HEK293T (cell line): ENCODE results near the gene WT1.

Experiments used
- BHLHE40 ChIP-seq: fragments of 450-650 bp; IDR thresholded peaks from 2 replicates; pipeline ENCODE4 v1.6.1; 2016; ENCODE audit warnings: mild to moderate bottlenecking, moderate library complexity, borderline replicate concordance
- ELF4 ChIP-seq: fragments of 450-650 bp; IDR thresholded peaks from 2 replicates; pipeline ENCODE4 v1.6.1; 2017; ENCODE audit warnings: antibody characterized with exemption
- FOXA1 ChIP-seq: fragments of 450-650 bp; IDR thresholded peaks from 2 replicates; pipeline ENCODE4 v1.6.1; 2016; ENCODE audit warnings: mild to moderate bottlenecking
- L3MBTL2 ChIP-seq: fragments of 450-650 bp; conservative IDR thresholded peaks from 2 replicates; pipeline ENCODE4 v1.6.1; 2016; ENCODE audit warnings: mild to moderate bottlenecking
- NFRKB ChIP-seq: fragments of 450-650 bp; IDR thresholded peaks from 2 replicates; pipeline ENCODE4 v1.6.1; 2016; ENCODE audit warnings: mild to moderate bottlenecking, moderate library complexity
- SP1 ChIP-seq: fragments of 450-650 bp; IDR thresholded peaks from 2 replicates; pipeline ENCODE4 v1.6.1; 2017
- SUZ12 ChIP-seq: fragments of 450-650 bp; IDR thresholded peaks from 2 replicates; pipeline ENCODE4 v1.6.1; 2016; ENCODE audit warnings: mild to moderate bottlenecking

DNA sequence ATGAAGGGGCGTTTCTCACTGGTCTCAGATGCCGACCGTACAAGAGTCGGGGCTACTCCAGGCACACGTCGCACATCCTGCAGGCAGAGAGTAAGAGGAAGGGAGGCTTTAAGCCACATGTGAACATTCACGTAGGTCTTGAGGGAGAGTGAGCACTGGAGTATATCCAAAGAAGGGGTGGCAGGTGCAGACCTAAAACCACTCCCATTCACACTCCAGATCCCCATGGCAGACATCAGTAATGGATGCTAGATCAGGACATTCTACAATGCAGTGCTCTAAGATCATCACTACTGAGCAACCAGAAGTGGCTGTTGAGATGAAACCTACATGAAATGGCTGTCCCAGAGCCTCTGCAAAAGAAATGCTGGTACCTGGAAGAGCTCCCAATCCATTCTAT, 39.0 kb downstream of the WT1 start:
- TF ChIP-seq SP1 (no peak), SUZ12 (no peak), ELF4 (no peak), NFRKB (no peak), FOXA1 (no peak), BHLHE40 (no peak), L3MBTL2 (no peak)
